HCT116 (cell line): ENCODE measurements around the gene KIF25. TPM values are rescaled to one million over a fixed set of nuclear protein-coding genes. Genes with fewer than 3 reads are reported as not detected.

Source experiments
- ATAC-seq: fragments of 200-7000 bp; cut with Tn5 transposase; 2 replicates; pipeline ENCODE4 v1.9.1; 2020; ENCODE audit warnings: mild to moderate bottlenecking, moderate library complexity
- BruUV-seq: library from RNA; stranded (reverse); fragments of 400-500 nt; replicated peaks from 2 replicates; lab custom pipeline; 2021; lab: Mats Ljungman, UMichigan
- CTCF ChIA-PET: fragments of 300-600 bp; sonication (Branson Sonifier 250); formaldehyde crosslinking; loops from one replicate; lab custom pipeline; 2021; ENCODE audit warnings: antibody characterized with exemption; lab: Charles Lee
- POLR2A ChIA-PET: fragments of 300-600, 350-600 bp; sonication (Branson Sonifier 250); formaldehyde crosslinking; loops from one replicate; lab custom pipeline; 2021; ENCODE audit warnings: antibody characterized with exemption; lab: Charles Lee
- RAD21 ChIA-PET, 2 experiments: fragments of 300-600 bp; sonication (Branson Sonifier 250); formaldehyde crosslinking; loops; one replicate each; lab custom pipeline; 2023; ENCODE audit warnings: low total read pairs in 2 of 2; ENCODE audit not compliant: uncharacterized antibody in 2 of 2, unreplicated experiment in 2 of 2, low non-redundant PET in 1 of 2; lab: Charles Lee
- DNase-seq: peaks from one replicate; pipeline ENCODE4 v3.0.0-alpha.2; 2010; ENCODE audit warnings: low read depth, low spot score
- H2AFZ ChIP-seq: fragments of 200-600 bp; shearing (Covaris generic), sonication (generic); 2 replicates; pipeline ENCODE4 v1.6.1; 2017; ENCODE audit warnings: low read depth, mixed run types, mixed read lengths, antibody characterized with exemption, low read length; ENCODE audit not compliant: poor library complexity, severe bottlenecking
- H3K27ac ChIP-seq: 2 replicates; pipeline ENCODE4 v1.5.1; 2012; ENCODE audit warnings: low read depth, low read length
- H3K27me3 ChIP-seq: fragments of 200-600 bp; sonication (generic); 2 replicates; pipeline ENCODE4 v1.6.1; 2016; ENCODE audit warnings: mixed run types, low read length, mixed read lengths; ENCODE audit not compliant: insufficient read depth
- H3K36me3 ChIP-seq, 2 experiments: fragments of 200-500 bp in 1 of 2; fragments of 200-600 bp in 1 of 2; sonication (Bioruptor generic) in 1 of 2; sonication (generic) in 1 of 2; 2 replicates each; pipeline versions ENCODE4 v1.5.1 to v1.6.1; 2014 to 2016; ENCODE audit warnings: low read length in 2 of 2, inconsistent platforms in 1 of 2, mixed read lengths in 1 of 2, mixed run types in 1 of 2; ENCODE audit not compliant: insufficient read depth in 2 of 2, control insufficient read depth in 1 of 2
- H3K4me1 ChIP-seq, 2 experiments: fragments of 200-600 bp in 1 of 2; sonication (generic) in 1 of 2; 2 replicates each; pipeline versions ENCODE4 v1.5.1 to v1.6.1; 2012 to 2017; ENCODE audit warnings: low read length in 2 of 2, inconsistent platforms in 1 of 2, mild to moderate bottlenecking in 1 of 2, mixed read lengths in 1 of 2, mixed run types in 1 of 2, moderate library complexity in 1 of 2; ENCODE audit not compliant: insufficient read depth in 2 of 2, control insufficient read depth in 1 of 2
- H3K4me2 ChIP-seq: fragments of 200-600 bp; sonication (generic); 2 replicates; pipeline ENCODE4 v1.6.1; 2017; ENCODE audit warnings: mixed run types, low read length, mixed read lengths
- H3K4me3 ChIP-seq, 2 experiments: fragments of 200-600 bp in 1 of 2; sonication (generic) in 1 of 2; replicated peaks in 1 of 2; 2 replicates each; pipeline ENCODE4 v1.5.1; 2011 to 2016; ENCODE audit warnings: low read length in 2 of 2, control low read depth in 1 of 2, low read depth in 1 of 2, mild to moderate bottlenecking in 1 of 2, mixed read lengths in 1 of 2, mixed run types in 1 of 2
- H3K79me2 ChIP-seq: fragments of 200-600 bp; sonication (generic); 2 replicates; pipeline ENCODE4 v1.6.1; 2017; ENCODE audit warnings: mild to moderate bottlenecking, mixed run types, low read length, moderate library complexity, mixed read lengths; ENCODE audit not compliant: insufficient read depth
- H3K9ac ChIP-seq: fragments of 200-600 bp; sonication (generic); 2 replicates; pipeline ENCODE4 v1.6.1; 2016; ENCODE audit warnings: low read length, mixed read lengths
- H3K9me2 ChIP-seq: fragments of 200-600 bp; sonication (generic), shearing (Covaris generic); 2 replicates; pipeline ENCODE4 v1.6.1; 2017; ENCODE audit warnings: mixed run types, mild to moderate bottlenecking, moderate library complexity; ENCODE audit not compliant: insufficient read depth
- H3K9me3 ChIP-seq, 2 experiments: fragments of 200-500 bp in 1 of 2; fragments of 200-600 bp in 1 of 2; sonication (Bioruptor generic) in 1 of 2; sonication (generic) in 1 of 2; 2 replicates each; pipeline ENCODE4 v1.6.1; 2014 to 2017; ENCODE audit warnings: low read length in 2 of 2, mixed read lengths in 2 of 2, inconsistent platforms in 1 of 2, low read depth in 1 of 2, mild to moderate bottlenecking in 1 of 2, mixed run types in 1 of 2, moderate library complexity in 1 of 2; ENCODE audit not compliant: control insufficient read depth in 1 of 2, insufficient read depth in 1 of 2
- H4K20me1 ChIP-seq: fragments of 200-600 bp; sonication (generic), shearing (Covaris generic); 2 replicates; pipeline ENCODE4 v1.6.1; 2017; ENCODE audit warnings: mixed run types, mild to moderate bottlenecking, moderate library complexity; ENCODE audit not compliant: insufficient read depth
- CEBPB ChIP-seq: IDR thresholded peaks from 2 replicates; pipeline ENCODE4 v1.6.1; 2012; ENCODE audit warnings: low read depth
- ELF1 ChIP-seq: IDR thresholded peaks from 2 replicates; pipeline ENCODE4 v1.6.1; 2012; ENCODE audit warnings: low read depth, borderline replicate concordance
- FOSL1 ChIP-seq: IDR thresholded peaks from 2 replicates; pipeline ENCODE4 v1.6.1; 2012; ENCODE audit warnings: low read depth
- JUND ChIP-seq: IDR thresholded peaks from 2 replicates; pipeline ENCODE4 v1.6.1; 2012
- POLR2A ChIP-seq: IDR thresholded peaks from 2 replicates; pipeline ENCODE4 v1.7.0; 2011; ENCODE audit warnings: borderline replicate concordance; ENCODE audit not compliant: insufficient read depth, insufficient read length; ENCODE audit errors: extremely low read depth
- SIN3A ChIP-seq: IDR thresholded peaks from 2 replicates; pipeline ENCODE4 v1.6.1; 2012; ENCODE audit warnings: low read depth
- SP1 ChIP-seq: IDR thresholded peaks from 2 replicates; pipeline ENCODE4 v1.6.1; 2012; ENCODE audit warnings: low read depth
- SRF ChIP-seq: IDR thresholded peaks from 2 replicates; pipeline ENCODE4 v1.6.1; 2012; ENCODE audit warnings: low read depth
- YY1 ChIP-seq: IDR thresholded peaks from 2 replicates; pipeline ENCODE4 v1.6.1; 2011; ENCODE audit warnings: low read length, low read depth, moderate library complexity, mild to moderate bottlenecking; ENCODE audit not compliant: insufficient replicate concordance; ENCODE audit errors: extremely low read depth
- ZBTB33 ChIP-seq: IDR thresholded peaks from 2 replicates; pipeline ENCODE4 v1.6.1; 2011; ENCODE audit warnings: mild to moderate bottlenecking, low read length, moderate library complexity; ENCODE audit not compliant: insufficient replicate concordance; ENCODE audit errors: extremely low read depth
- ZFX ChIP-seq: fragments of 450-650 bp; IDR thresholded peaks from 2 replicates; pipeline ENCODE4 v1.6.1; 2017
- ZNF274 ChIP-seq: fragments of 200-500 bp; sonication (Bioruptor generic); IDR thresholded peaks from 2 replicates; pipeline ENCODE4 v1.6.1; 2014; ENCODE audit warnings: mild to moderate bottlenecking, low read depth, low read length, inconsistent platforms
- intact Hi-C: fragments of 100-400 bp; cut with micrococcal nuclease; formaldehyde crosslinking; loops from 2 replicates; pipeline ENCODE4 v1.10.0; 2022
- total RNA-seq: library from RNA; stranded (reverse); gene quantifications from one replicate; pipeline ENCODE4 v1.2.1, GENCODE V29; 2021; ENCODE audit not compliant: unreplicated experiment
- TF ChIP-seq, protein P1 (sequence below): IDR thresholded peaks from 2 replicates; pipeline ENCODE4 v1.6.1; 2012
- TF ChIP-seq, protein P2 (sequence below): IDR thresholded peaks from 2 replicates; pipeline ENCODE4 v1.6.1; 2012; ENCODE audit warnings: low read depth

The KIF25 gene
- total RNA-seq, 1 experiment from 2014 or later, result not detected

- H3K4me2 ChIP-seq, result no peak overlapping the region
- peaks cover 7% of the 10 kb centered on the region in 2 experiments; a peak in 3 of 4 replicates for H3K4me1 ChIP-seq
- no peaks in the 10 kb centered on the region for H3K36me3 ChIP-seq
- ChIA-PET RAD21 (no interaction called here), POLR2A (no interaction called here)
- peaks cover 10 to 12% of the 10 kb centered on the region in 2 experiments; a peak in 3 of 4 replicates for H3K9me3 ChIP-seq
- H3K9ac ChIP-seq, result no peak overlapping the region
- no peak for TF ChIP-seq YY1
- TF ChIP-seq ZNF274, result no peak
- TF ChIP-seq, all 23 proteins: peak for 0
- intact Hi-C loops, result no loop called here
- ATAC-seq (no peak), DNase-seq (no peak)
- no TSS peak for BruUV-seq
- Histone ChIP-seq H3K27me3 (no peaks in the 10 kb centered on the region), H3K27ac (no peak overlapping the region), H3K79me2 (no peaks in the 10 kb centered on the region), H3K9me2 (no peaks in the 10 kb centered on the region), H4K20me1 (no peaks in the 10 kb centered on the region), H3K4me3 (no peak overlapping the region), H2AFZ (no peak overlapping the region)
- CTCF ChIA-PET, result no interaction called here
Measured at GRCh38 chr6:168012431-168013249, 15.2 kb downstream of the KIF25 start.

GRCh38 chr6:168013250-168013915 is 15.9 kb downstream of the KIF25 start:
- no peak overlapping the region for H2AFZ ChIP-seq
- no peaks in the 10 kb centered on the region for H3K36me3 ChIP-seq
- no peaks in the 10 kb centered on the region for H4K20me1 ChIP-seq
- ChIA-PET RAD21 (no interaction called here), POLR2A (no interaction called here), CTCF (no interaction called here)
- H3K4me1 ChIP-seq, result peaks cover 0 to under 1% of the 10 kb centered on the region in 2 experiments; a peak in 2 of 4 replicates
- no peak overlapping the region for H3K4me3 ChIP-seq
- no TSS peak for BruUV-seq
- no peak overlapping the region for H3K27ac ChIP-seq
- H3K4me2 ChIP-seq, result no peak overlapping the region
- H3K9ac ChIP-seq, result no peak overlapping the region
- ATAC-seq (no peak), DNase-seq (no peak)
- no peaks in the 10 kb centered on the region for H3K27me3 ChIP-seq
- no peaks in the 10 kb centered on the region for H3K9me2 ChIP-seq
- peaks cover 10 to 12% of the 10 kb centered on the region in 2 experiments; a peak in 3 of 4 replicates for H3K9me3 ChIP-seq
- H3K79me2 ChIP-seq, result no peaks in the 10 kb centered on the region
- intact Hi-C loops, result no loop called here
- TF ChIP-seq CEBPB (no peak), SRF (no peak), ZBTB33 (no peak), POLR2A (no peak), JUND (no peak), FOSL1 (no peak), SIN3A (no peak), ZFX (no peak), SP1 (no peak), ELF1 (no peak)
- TF ChIP-seq, protein P1, sequence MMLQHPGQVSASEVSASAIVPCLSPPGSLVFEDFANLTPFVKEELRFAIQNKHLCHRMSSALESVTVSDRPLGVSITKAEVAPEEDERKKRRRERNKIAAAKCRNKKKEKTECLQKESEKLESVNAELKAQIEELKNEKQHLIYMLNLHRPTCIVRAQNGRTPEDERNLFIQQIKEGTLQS, result no peak
- TF ChIP-seq, protein P2, sequence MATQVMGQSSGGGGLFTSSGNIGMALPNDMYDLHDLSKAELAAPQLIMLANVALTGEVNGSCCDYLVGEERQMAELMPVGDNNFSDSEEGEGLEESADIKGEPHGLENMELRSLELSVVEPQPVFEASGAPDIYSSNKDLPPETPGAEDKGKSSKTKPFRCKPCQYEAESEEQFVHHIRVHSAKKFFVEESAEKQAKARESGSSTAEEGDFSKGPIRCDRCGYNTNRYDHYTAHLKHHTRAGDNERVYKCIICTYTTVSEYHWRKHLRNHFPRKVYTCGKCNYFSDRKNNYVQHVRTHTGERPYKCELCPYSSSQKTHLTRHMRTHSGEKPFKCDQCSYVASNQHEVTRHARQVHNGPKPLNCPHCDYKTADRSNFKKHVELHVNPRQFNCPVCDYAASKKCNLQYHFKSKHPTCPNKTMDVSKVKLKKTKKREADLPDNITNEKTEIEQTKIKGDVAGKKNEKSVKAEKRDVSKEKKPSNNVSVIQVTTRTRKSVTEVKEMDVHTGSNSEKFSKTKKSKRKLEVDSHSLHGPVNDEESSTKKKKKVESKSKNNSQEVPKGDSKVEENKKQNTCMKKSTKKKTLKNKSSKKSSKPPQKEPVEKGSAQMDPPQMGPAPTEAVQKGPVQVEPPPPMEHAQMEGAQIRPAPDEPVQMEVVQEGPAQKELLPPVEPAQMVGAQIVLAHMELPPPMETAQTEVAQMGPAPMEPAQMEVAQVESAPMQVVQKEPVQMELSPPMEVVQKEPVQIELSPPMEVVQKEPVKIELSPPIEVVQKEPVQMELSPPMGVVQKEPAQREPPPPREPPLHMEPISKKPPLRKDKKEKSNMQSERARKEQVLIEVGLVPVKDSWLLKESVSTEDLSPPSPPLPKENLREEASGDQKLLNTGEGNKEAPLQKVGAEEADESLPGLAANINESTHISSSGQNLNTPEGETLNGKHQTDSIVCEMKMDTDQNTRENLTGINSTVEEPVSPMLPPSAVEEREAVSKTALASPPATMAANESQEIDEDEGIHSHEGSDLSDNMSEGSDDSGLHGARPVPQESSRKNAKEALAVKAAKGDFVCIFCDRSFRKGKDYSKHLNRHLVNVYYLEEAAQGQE, result no peak
